HepG2 (cell line): ENCODE results near the gene ZBED5. TPM values are rescaled to one million over a fixed set of nuclear protein-coding genes. Genes with fewer than 3 reads are reported as not detected.

Experiments
- DDIT3 ChIP-seq: sonication (generic); formaldehyde crosslinking; IDR thresholded peaks from 2 replicates; pipeline ENCODE4 v1.4.0; 2020; ENCODE audit warnings: mild to moderate bottlenecking, missing genetic modification reagents
- HNF4A ChIP-seq: sonication (generic); formaldehyde crosslinking; IDR thresholded peaks from 2 replicates; pipeline ENCODE4 v1.4.0; 2020; ENCODE audit warnings: missing genetic modification reagents
- HNRNPK ChIP-seq: fragments of 200-400 bp; formaldehyde crosslinking; IDR thresholded peaks from 2 replicates; pipeline ENCODE4 v1.6.1; 2018; ENCODE audit warnings: low read length, low read depth, moderate library complexity, mild to moderate bottlenecking; ENCODE audit not compliant: poor library complexity, severe bottlenecking
- IRF9 ChIP-seq: sonication (generic); formaldehyde crosslinking; IDR thresholded peaks from 2 replicates; pipeline ENCODE4 v1.8.0; 2022; ENCODE audit warnings: missing genetic modification reagents, mild to moderate bottlenecking, borderline replicate concordance
- MTA3 ChIP-seq: sonication (generic); formaldehyde crosslinking; IDR thresholded peaks from 2 replicates; pipeline ENCODE4 v1.4.0; 2020; ENCODE audit warnings: missing genetic modification reagents
- NONO ChIP-seq, 2 experiments: fragments of 450-650 bp in 1 of 2; sonication (generic) in 1 of 2; formaldehyde crosslinking in 1 of 2; IDR thresholded peaks in 1 of 2; conservative IDR thresholded peaks in 1 of 2; 2 replicates each; pipeline versions ENCODE4 v1.6.1 to v1.8.0; 2017 to 2022; ENCODE audit warnings: mild to moderate bottlenecking in 1 of 2, missing genetic modification reagents in 1 of 2, moderate library complexity in 1 of 2
- POGK ChIP-seq: sonication (generic); formaldehyde crosslinking; conservative IDR thresholded peaks from 2 replicates; pipeline ENCODE4 v1.8.0; 2022; ENCODE audit warnings: mild to moderate bottlenecking, moderate library complexity, missing genetic modification reagents
- SAP130 ChIP-seq: IDR thresholded peaks from 2 replicates; pipeline ENCODE4 v1.6.1; 2016; ENCODE audit warnings: low read depth
- SRF ChIP-seq: IDR thresholded peaks from 2 replicates; pipeline ENCODE4 v1.6.1; 2011; ENCODE audit warnings: mild to moderate bottlenecking, low read depth, low read length, moderate library complexity
- TBX3 ChIP-seq: fragments of 450-650 bp; IDR thresholded peaks from 2 replicates; pipeline ENCODE4 v1.6.1; 2017; ENCODE audit warnings: antibody characterized with exemption, mild to moderate bottlenecking, inconsistent platforms, borderline replicate concordance
- WIZ ChIP-seq: sonication (generic); formaldehyde crosslinking; IDR thresholded peaks from 2 replicates; pipeline ENCODE4 v1.5.1; 2020; ENCODE audit warnings: mild to moderate bottlenecking, missing genetic modification reagents
- ZMYM3 ChIP-seq: sonication (generic); formaldehyde crosslinking; IDR thresholded peaks from 2 replicates; pipeline ENCODE4 v1.5.1; 2020; ENCODE audit warnings: mild to moderate bottlenecking, missing genetic modification reagents
- ZNF18 ChIP-seq: sonication (generic); formaldehyde crosslinking; IDR thresholded peaks from 2 replicates; pipeline ENCODE4 v1.8.0; 2022; ENCODE audit warnings: mild to moderate bottlenecking, missing genetic modification reagents; ENCODE audit not compliant: insufficient replicate concordance
- ZNF329 ChIP-seq: sonication (generic); formaldehyde crosslinking; IDR thresholded peaks from 2 replicates; pipeline ENCODE4 v1.9.0; 2021; ENCODE audit warnings: low read depth, mild to moderate bottlenecking, missing genetic modification reagents
- ZNF687 ChIP-seq: sonication (generic); formaldehyde crosslinking; IDR thresholded peaks from 2 replicates; pipeline ENCODE4 v1.5.1; 2020; ENCODE audit warnings: mild to moderate bottlenecking, missing genetic modification reagents, moderate library complexity
- ZNF775 ChIP-seq: sonication (generic); formaldehyde crosslinking; IDR thresholded peaks from 2 replicates; pipeline ENCODE4 v1.4.0; 2020; ENCODE audit warnings: missing genetic modification reagents, mild to moderate bottlenecking, moderate library complexity, borderline replicate concordance
- polyA plus RNA-seq, 8 experiments: library from polyadenylated mRNA; depleted of rRNA in 3 of 8; stranded (reverse) in 7 of 8; unstranded in 1 of 8; fragments of >200 nt; fragmentation: Illumina TruSeq in 4 of 8; extraction: Trizol in 4 of 8; gene quantifications; 2 replicates each; pipeline versions ENCODE4 v1.2.1 to v1.2.3, GENCODE V29; 2011 to 2016; ENCODE audit warnings: low read depth in 4 of 8, missing spikeins in 1 of 8, mixed read lengths in 1 of 8; ENCODE audit not compliant: insufficient read depth in 1 of 8
- total RNA-seq, 5 experiments: library from RNA; depleted of rRNA; stranded (reverse); fragments of >200 nt; fragmentation: Illumina TruSeq; extraction: Trizol; gene quantifications; 2 replicates each; pipeline ENCODE4 v1.2.3, GENCODE V29; 2016; ENCODE audit warnings: low read depth in 1 of 5
- TF ChIP-seq, protein P1 (sequence below): sonication (generic); formaldehyde crosslinking; IDR thresholded peaks from 2 replicates; pipeline ENCODE4 v1.4.0; 2020; ENCODE audit warnings: missing genetic modification reagents

Gene ZBED5
- total and polyA plus RNA-seq, 2 of the 13 experiments (the other 11 are each of a cell fraction or from before 2014, with no cell fraction given) = 18.2 to 38.6 TPM

GRCh38 chr11:10807493-10808234, 50.2 kb downstream of the ZBED5 start (continued):
- TF ChIP-seq ZNF18 (CRISPR knock-in tag) (no peak), ZNF329 (no peak), NONO (IDR thresholded peaks at IDR 0.05) (no peak), NONO (CRISPR knock-in tag; conservative IDR thresholded peaks at IDR 0.05) (no peak), TBX3 (no peak), ZNF687 (peak; percentile 32), HNF4A (CRISPR knock-in tag) (no peak), POGK (CRISPR knock-in tag) (no peak), ZNF775 (CRISPR knock-in tag) (no peak), WIZ (CRISPR knock-in tag) (no peak), SRF (no peak), ZMYM3 (no peak), MTA3 (CRISPR knock-in tag) (no peak), SAP130 (CRISPR knock-in tag) (peak; percentile 28), DDIT3 (no peak), HNRNPK (no peak), IRF9 (CRISPR knock-in tag) (no peak)
- TF ChIP-seq, protein P1, sequence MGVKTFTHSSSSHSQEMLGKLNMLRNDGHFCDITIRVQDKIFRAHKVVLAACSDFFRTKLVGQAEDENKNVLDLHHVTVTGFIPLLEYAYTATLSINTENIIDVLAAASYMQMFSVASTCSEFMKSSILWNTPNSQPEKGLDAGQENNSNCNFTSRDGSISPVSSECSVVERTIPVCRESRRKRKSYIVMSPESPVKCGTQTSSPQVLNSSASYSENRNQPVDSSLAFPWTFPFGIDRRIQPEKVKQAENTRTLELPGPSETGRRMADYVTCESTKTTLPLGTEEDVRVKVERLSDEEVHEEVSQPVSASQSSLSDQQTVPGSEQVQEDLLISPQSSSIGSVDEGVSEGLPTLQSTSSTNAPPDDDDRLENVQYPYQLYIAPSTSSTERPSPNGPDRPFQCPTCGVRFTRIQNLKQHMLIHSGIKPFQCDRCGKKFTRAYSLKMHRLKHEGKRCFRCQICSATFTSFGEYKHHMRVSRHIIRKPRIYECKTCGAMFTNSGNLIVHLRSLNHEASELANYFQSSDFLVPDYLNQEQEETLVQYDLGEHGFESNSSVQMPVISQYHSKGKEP = no peak
